ENCODE measurements around the gene MEGF10. TPM values are rescaled to one million over a fixed set of nuclear protein-coding genes. Genes with fewer than 3 reads are reported as not detected.

MEGF10 gene
- total RNA-seq, 4 donors from 2014 or later = 0.27 to 5.4 (median 0.97) TPM

- H3K27me3 ChIP-seq = no peaks in the 10 kb centered on the region
- no peak for TF ChIP-seq CTCF (IDR thresholded peaks at IDR 0.05)
- no peak for TF ChIP-seq EP300 (IDR thresholded peaks at IDR 0.05)
- no peak for TF ChIP-seq POLR2A (IDR thresholded peaks at IDR 0.05)
- no peak for TF ChIP-seq POLR2AphosphoS5 (IDR thresholded peaks at IDR 0.05)
- H3K4me3 ChIP-seq = no peak overlapping the region
- no peak overlapping the region for H3K27ac ChIP-seq
- 59 to 70% methylated on average over 4 to 9 of the region's 9 CpGs for WGBS, 2 donors (ENCODE audit: low coverage in 1 of 2)
- no peaks in the 10 kb centered on the region for H3K4me1 ChIP-seq
- no peaks in the 10 kb centered on the region for H3K36me3 ChIP-seq
- H3K9me3 ChIP-seq = no peaks in the 10 kb centered on the region
- no peak for ATAC-seq
Measured at GRCh38 chr5:127406326-127407121, 115.9 kb downstream of the MEGF10 start.

GRCh38 chr5:127409246-127409917, 118.8 kb downstream of the MEGF10 start:
- WGBS, 2 donors (ENCODE audit: low coverage in 1 of 2) = 49 to 55% methylated on average over 9 to 10 of the region's 10 CpGs
- Histone ChIP-seq H3K27ac (no peak overlapping the region), H3K36me3 (no peaks in the 10 kb centered on the region), H3K27me3 (no peaks in the 10 kb centered on the region), H3K9me3 (no peaks in the 10 kb centered on the region), H3K4me3 (no peak overlapping the region), H3K4me1 (no peaks in the 10 kb centered on the region)
- no peak for ATAC-seq
- no peak for TF ChIP-seq EP300 (IDR thresholded peaks at IDR 0.05)
- TF ChIP-seq POLR2AphosphoS5 (IDR thresholded peaks at IDR 0.05) = no peak
- no peak for TF ChIP-seq POLR2A (IDR thresholded peaks at IDR 0.05)

- no peaks in the 10 kb centered on the region for H3K27me3 ChIP-seq
- 67 to 81% methylated on average over 6 to 8 of the region's 15 CpGs for WGBS, 2 donors (ENCODE audit: low coverage in 1 of 2)
- no peaks in the 10 kb centered on the region for H3K4me1 ChIP-seq
- H3K27ac ChIP-seq = no peak overlapping the region
- H3K9me3 ChIP-seq = no peaks in the 10 kb centered on the region
- ATAC-seq = no peak
- TF ChIP-seq EP300 (IDR thresholded peaks at IDR 0.05) (no peak), POLR2AphosphoS5 (IDR thresholded peaks at IDR 0.05) (no peak), CTCF (IDR thresholded peaks at IDR 0.05) (no peak), POLR2A (IDR thresholded peaks at IDR 0.05) (no peak)
- no peak overlapping the region for H3K4me3 ChIP-seq
- H3K36me3 ChIP-seq = no peaks in the 10 kb centered on the region
Measured at GRCh38 chr5:127409921-127410675, 119.5 kb downstream of the MEGF10 start.

- no peaks in the 10 kb centered on the region for H3K36me3 ChIP-seq
- no peaks in the 10 kb centered on the region for H3K27me3 ChIP-seq
- H3K4me1 ChIP-seq = no peaks in the 10 kb centered on the region
- no peaks in the 10 kb centered on the region for H3K9me3 ChIP-seq
- no peak overlapping the region for H3K4me3 ChIP-seq
- no peak for ATAC-seq
- TF ChIP-seq POLR2AphosphoS5 (IDR thresholded peaks at IDR 0.05) = no peak
- no peak for TF ChIP-seq CTCF (IDR thresholded peaks at IDR 0.05)
- no peak for TF ChIP-seq POLR2A (IDR thresholded peaks at IDR 0.05)
- TF ChIP-seq EP300 (IDR thresholded peaks at IDR 0.05) = no peak
- H3K27ac ChIP-seq = no peak overlapping the region
- 44 to 56% methylated on average over 4 of the region's 4 CpGs for WGBS, 2 donors (ENCODE audit: low coverage in 1 of 2)
Measured at GRCh38 chr5:127410959-127411358, 120.4 kb downstream of the MEGF10 start.

GRCh38 chr5:127411381-127411780, 120.8 kb downstream of the MEGF10 start:
- Histone ChIP-seq H3K27me3 (no peaks in the 10 kb centered on the region), H3K9me3 (no peaks in the 10 kb centered on the region), H3K36me3 (no peaks in the 10 kb centered on the region), H3K4me3 (no peak overlapping the region), H3K27ac (no peak overlapping the region), H3K4me1 (no peaks in the 10 kb centered on the region)
- 80 to 85% methylated on average over 5 of the region's 5 CpGs for WGBS, 2 donors (ENCODE audit: low coverage in 1 of 2)
- TF ChIP-seq POLR2AphosphoS5 (IDR thresholded peaks at IDR 0.05) = no peak
- TF ChIP-seq POLR2A (IDR thresholded peaks at IDR 0.05) = no peak
- TF ChIP-seq CTCF (IDR thresholded peaks at IDR 0.05) = no peak
- TF ChIP-seq EP300 (IDR thresholded peaks at IDR 0.05) = no peak
- no peak for ATAC-seq

Data from gastroesophageal sphincter (tissue), 4 donors.